ENCODE measurements around the gene MEIS3.

Gene MEIS3

GRCh38 chr19:47445527-47445926, 26.2 kb upstream of the MEIS3 start:
- H3K9ac ChIP-seq (ENCODE audit: low read depth, low read length), result peak overlapping the region; percentile 74; the same call in 1 of the 2 replicates
- H3K36me3 ChIP-seq (ENCODE audit: insufficient read depth, low read length), result no peaks in the 10 kb centered on the region

GRCh38 chr19:47444388-47444821, 25.1 kb upstream of the MEIS3 start:
- H3K36me3 ChIP-seq (ENCODE audit: insufficient read depth, low read length), result no peaks in the 10 kb centered on the region
- peaks cover 7% of the 10 kb centered on the region for H3K4me1 ChIP-seq (ENCODE audit: insufficient read depth, low read length)
- no peaks in the 10 kb centered on the region for H3K9me3 ChIP-seq (ENCODE audit: control insufficient read depth, insufficient read depth, low read length)
- H3K9ac ChIP-seq (ENCODE audit: low read depth, low read length), result no peak overlapping the region

More at GRCh38 chr19:47445527-47445926, 26.2 kb upstream of the MEIS3 start:
- H3K4me1 ChIP-seq (ENCODE audit: insufficient read depth, low read length), result peaks cover 11% of the 10 kb centered on the region
- H3K9me3 ChIP-seq (ENCODE audit: control insufficient read depth, insufficient read depth, low read length), result no peaks in the 10 kb centered on the region

GRCh38 chr19:47443331-47443730, 24.0 kb upstream of the MEIS3 start:
- no peaks in the 10 kb centered on the region for H3K4me1 ChIP-seq (ENCODE audit: insufficient read depth, low read length)
- H3K9me3 ChIP-seq (ENCODE audit: control insufficient read depth, insufficient read depth, low read length), result no peaks in the 10 kb centered on the region
- H3K9ac ChIP-seq (ENCODE audit: low read depth, low read length), result no peak overlapping the region
- H3K36me3 ChIP-seq (ENCODE audit: insufficient read depth, low read length), result no peaks in the 10 kb centered on the region

- H3K9me3 ChIP-seq (ENCODE audit: control insufficient read depth, insufficient read depth, low read length), result no peaks in the 10 kb centered on the region
- H3K4me1 ChIP-seq (ENCODE audit: insufficient read depth, low read length), result no peaks in the 10 kb centered on the region
- no peaks in the 10 kb centered on the region for H3K36me3 ChIP-seq (ENCODE audit: insufficient read depth, low read length)
- H3K9ac ChIP-seq (ENCODE audit: low read depth, low read length), result no peak overlapping the region
Observed at GRCh38 chr19:47438793-47439220, 19.5 kb upstream of the MEIS3 start.

- no peaks in the 10 kb centered on the region for H3K4me1 ChIP-seq (ENCODE audit: insufficient read depth, low read length)
- no peaks in the 10 kb centered on the region for H3K36me3 ChIP-seq (ENCODE audit: insufficient read depth, low read length)
- no peak overlapping the region for H3K9ac ChIP-seq (ENCODE audit: low read depth, low read length)
- no peaks in the 10 kb centered on the region for H3K9me3 ChIP-seq (ENCODE audit: control insufficient read depth, insufficient read depth, low read length)
Observed at GRCh38 chr19:47437500-47437899, 18.2 kb upstream of the MEIS3 start.

GRCh38 chr19:47436712-47437401, 17.5 kb upstream of the MEIS3 start:
- H3K9me3 ChIP-seq (ENCODE audit: control insufficient read depth, insufficient read depth, low read length), result no peaks in the 10 kb centered on the region
- H3K9ac ChIP-seq (ENCODE audit: low read depth, low read length), result no peak overlapping the region
- no peaks in the 10 kb centered on the region for H3K36me3 ChIP-seq (ENCODE audit: insufficient read depth, low read length)
- no peaks in the 10 kb centered on the region for H3K4me1 ChIP-seq (ENCODE audit: insufficient read depth, low read length)

GRCh38 chr19:47435883-47436417, 16.6 kb upstream of the MEIS3 start:
- Histone ChIP-seq H3K36me3 (ENCODE audit: insufficient read depth, low read length) (no peaks in the 10 kb centered on the region), H3K9me3 (ENCODE audit: control insufficient read depth, insufficient read depth, low read length) (no peaks in the 10 kb centered on the region), H3K4me1 (ENCODE audit: insufficient read depth, low read length) (no peaks in the 10 kb centered on the region), H3K9ac (ENCODE audit: low read depth, low read length) (no peak overlapping the region)

- Histone ChIP-seq H3K4me1 (ENCODE audit: insufficient read depth, low read length) (no peaks in the 10 kb centered on the region), H3K9ac (ENCODE audit: low read depth, low read length) (no peak overlapping the region), H3K9me3 (ENCODE audit: control insufficient read depth, insufficient read depth, low read length) (no peaks in the 10 kb centered on the region), H3K36me3 (ENCODE audit: insufficient read depth, low read length) (no peaks in the 10 kb centered on the region)
Observed at GRCh38 chr19:47435196-47435595, 15.9 kb upstream of the MEIS3 start.

- H3K9me3 ChIP-seq (ENCODE audit: control insufficient read depth, insufficient read depth, low read length), result no peaks in the 10 kb centered on the region
Observed at GRCh38 chr19:47434088-47434487, 14.8 kb upstream of the MEIS3 start.

GRCh38 chr19:47433121-47433520, 13.8 kb upstream of the MEIS3 start:
- H3K9ac ChIP-seq (ENCODE audit: low read depth, low read length), result no peak overlapping the region
- no peaks in the 10 kb centered on the region for H3K9me3 ChIP-seq (ENCODE audit: control insufficient read depth, insufficient read depth, low read length)
- H3K4me1 ChIP-seq (ENCODE audit: insufficient read depth, low read length), result no peaks in the 10 kb centered on the region
- no peaks in the 10 kb centered on the region for H3K36me3 ChIP-seq (ENCODE audit: insufficient read depth, low read length)

More at GRCh38 chr19:47434088-47434487, 14.8 kb upstream of the MEIS3 start:
- no peak overlapping the region for H3K9ac ChIP-seq (ENCODE audit: low read depth, low read length)
- no peaks in the 10 kb centered on the region for H3K4me1 ChIP-seq (ENCODE audit: insufficient read depth, low read length)
- no peaks in the 10 kb centered on the region for H3K36me3 ChIP-seq (ENCODE audit: insufficient read depth, low read length)

GRCh38 chr19:47432499-47432898, 13.2 kb upstream of the MEIS3 start:
- no peak overlapping the region for H3K9ac ChIP-seq (ENCODE audit: low read depth, low read length)
- H3K4me1 ChIP-seq (ENCODE audit: insufficient read depth, low read length), result no peaks in the 10 kb centered on the region
- no peaks in the 10 kb centered on the region for H3K9me3 ChIP-seq (ENCODE audit: control insufficient read depth, insufficient read depth, low read length)
- H3K36me3 ChIP-seq (ENCODE audit: insufficient read depth, low read length), result no peaks in the 10 kb centered on the region

- Histone ChIP-seq H3K9me3 (ENCODE audit: control insufficient read depth, insufficient read depth, low read length) (no peaks in the 10 kb centered on the region), H3K4me1 (ENCODE audit: insufficient read depth, low read length) (no peaks in the 10 kb centered on the region), H3K36me3 (ENCODE audit: insufficient read depth, low read length) (no peaks in the 10 kb centered on the region)
Observed at GRCh38 chr19:47432091-47432490, 12.8 kb upstream of the MEIS3 start.

GRCh38 chr19:47430041-47430802, 10.9 kb upstream of the MEIS3 start:
- H3K9ac ChIP-seq (ENCODE audit: low read depth, low read length), result peak overlapping the region; percentile 40; the same call in 1 of the 2 replicates
- no peaks in the 10 kb centered on the region for H3K36me3 ChIP-seq (ENCODE audit: insufficient read depth, low read length)
- no peaks in the 10 kb centered on the region for H3K9me3 ChIP-seq (ENCODE audit: control insufficient read depth, insufficient read depth, low read length)
- no peaks in the 10 kb centered on the region for H3K4me1 ChIP-seq (ENCODE audit: insufficient read depth, low read length)

More at GRCh38 chr19:47432091-47432490, 12.8 kb upstream of the MEIS3 start:
- no peak overlapping the region for H3K9ac ChIP-seq (ENCODE audit: low read depth, low read length)

GRCh38 chr19:47429140-47429793, 9.9 kb upstream of the MEIS3 start:
- H3K9ac ChIP-seq (ENCODE audit: low read depth, low read length), result peak overlapping the region; percentile 40; the same call in 1 of the 2 replicates
- no peaks in the 10 kb centered on the region for H3K36me3 ChIP-seq (ENCODE audit: insufficient read depth, low read length)
- H3K4me1 ChIP-seq (ENCODE audit: insufficient read depth, low read length), result no peaks in the 10 kb centered on the region
- H3K9me3 ChIP-seq (ENCODE audit: control insufficient read depth, insufficient read depth, low read length), result no peaks in the 10 kb centered on the region
